T-helper 1 cell treated with Interleukin-12 subunit alpha and Interleukin-12 subunit beta and Interleukin-4 antibody, amounts not matched to agents 30 μg/mL and 1 μg/mL, for 36 hours (primary cell): Measurements from ENCODE around the gene HPCAL1.
"Not testable (repeated sequence)": the region's sequence is repeated elsewhere in the genome, so short reads cannot be mapped to it uniquely, and the experiment has no call there.

Experiments used
- H3K27ac Mint-ChIP-seq: one replicate; pipeline ENCODE4 v1.8.0; 2021; ENCODE audit warnings: mild to moderate bottlenecking, mixed read lengths
- H3K27me3 Mint-ChIP-seq: one replicate; pipeline ENCODE4 v1.8.0; 2021; ENCODE audit warnings: low read depth, mixed read lengths
- H3K36me3 Mint-ChIP-seq: one replicate; pipeline ENCODE4 v1.8.0; 2021; ENCODE audit warnings: low read depth, mixed read lengths
- H3K4me1 Mint-ChIP-seq: one replicate; pipeline ENCODE4 v1.8.0; 2021; ENCODE audit warnings: low read depth, mixed read lengths
- H3K4me3 Mint-ChIP-seq: one replicate; pipeline ENCODE4 v1.8.0; 2021; ENCODE audit warnings: mild to moderate bottlenecking, moderate library complexity, mixed read lengths
- H3K9me3 Mint-ChIP-seq: one replicate; pipeline ENCODE4 v1.8.0; 2021; ENCODE audit warnings: mixed read lengths

The HPCAL1 gene

DNA sequence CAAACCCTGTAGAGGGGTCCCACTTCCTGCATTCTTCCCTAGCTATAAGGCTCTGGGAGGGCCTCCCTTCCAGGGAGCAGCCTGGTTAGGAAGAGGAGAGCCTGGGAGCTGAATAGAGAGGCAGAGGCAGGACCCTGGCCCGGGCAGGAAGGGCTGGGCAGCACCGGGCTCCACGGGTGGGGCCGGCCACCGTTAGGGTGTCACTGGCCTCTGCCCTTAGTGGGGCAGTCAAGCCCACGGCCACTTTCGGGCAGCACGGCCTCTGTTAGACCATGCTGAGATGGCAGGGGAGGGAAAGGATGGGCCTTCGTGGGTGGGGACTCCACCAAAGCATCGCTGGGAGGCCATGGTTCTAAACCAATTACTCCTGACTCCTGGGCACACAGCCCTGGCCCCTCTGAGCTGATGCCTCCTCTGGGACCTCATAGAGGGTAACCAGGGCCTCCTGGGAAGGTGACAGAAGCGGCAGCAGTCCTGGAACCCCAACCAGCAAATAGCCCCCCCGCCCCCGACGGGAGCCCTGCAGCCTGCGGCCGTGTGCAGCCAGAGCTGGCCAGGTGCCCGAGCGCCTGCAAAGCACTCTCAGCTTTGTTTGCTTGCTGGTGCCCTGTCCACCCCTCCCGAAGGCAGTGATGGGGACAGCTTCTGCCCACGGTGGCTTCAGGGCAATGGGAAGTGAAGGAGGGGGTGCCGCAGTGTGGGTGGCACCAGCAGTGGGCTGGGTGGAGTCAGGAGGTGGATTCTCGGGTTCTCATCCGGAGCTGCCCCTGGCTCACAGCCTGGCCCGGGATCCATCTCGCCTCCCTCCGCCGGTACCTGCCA is 16.3 kb upstream of the HPCAL1 start:
- no peak overlapping the region for H3K27ac Mint-ChIP-seq
- H3K4me1 Mint-ChIP-seq = no peaks in the 10 kb centered on the region
- no peak overlapping the region for H3K4me3 Mint-ChIP-seq
- H3K27me3 Mint-ChIP-seq = peaks cover 8% of the 10 kb centered on the region
- no peaks in the 10 kb centered on the region for H3K9me3 Mint-ChIP-seq
- H3K36me3 Mint-ChIP-seq = no peaks in the 10 kb centered on the region

DNA sequence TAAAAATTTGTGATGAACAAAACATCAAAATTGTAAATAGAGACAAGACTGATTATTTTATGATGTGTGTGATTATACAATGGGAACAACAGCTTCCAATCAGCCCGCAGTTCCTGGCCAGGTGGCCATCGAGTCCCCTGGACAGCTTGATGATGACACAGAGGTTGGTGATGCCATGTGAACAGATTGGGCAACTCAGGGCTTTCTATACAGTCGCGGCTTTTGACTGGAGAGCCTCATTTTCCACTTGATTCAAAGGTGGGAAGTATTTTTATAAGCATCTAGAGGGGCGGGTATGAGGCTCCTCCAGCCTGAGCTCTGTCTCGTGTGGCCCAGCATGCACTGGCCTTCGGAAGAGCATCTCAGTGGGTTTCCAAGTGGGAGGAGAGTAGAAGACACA is 14.9 kb upstream of the HPCAL1 start:
- peaks cover 13% of the 10 kb centered on the region for H3K27me3 Mint-ChIP-seq
- H3K36me3 Mint-ChIP-seq = no peaks in the 10 kb centered on the region
- no peaks in the 10 kb centered on the region for H3K9me3 Mint-ChIP-seq
- H3K4me1 Mint-ChIP-seq = no peaks in the 10 kb centered on the region
- no peak overlapping the region for H3K27ac Mint-ChIP-seq
- H3K4me3 Mint-ChIP-seq = no peak overlapping the region

DNA sequence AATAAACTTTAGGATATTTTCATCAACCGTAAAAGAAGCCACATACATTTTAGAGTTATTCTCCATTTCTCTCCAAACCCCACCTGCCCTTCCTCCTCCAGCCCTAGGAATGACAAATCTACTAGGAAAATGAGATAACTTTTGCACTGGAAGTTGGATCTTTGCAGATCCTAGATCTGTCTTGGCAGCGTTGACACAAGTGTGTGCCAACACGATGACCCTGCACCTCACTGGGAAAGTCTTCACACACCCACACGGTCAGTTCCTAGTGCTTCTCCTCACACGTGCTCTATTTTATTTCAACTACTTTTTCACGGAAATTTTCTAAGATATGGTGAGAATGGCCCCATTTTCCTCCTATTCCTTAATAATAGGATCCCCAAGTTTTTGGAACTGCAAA is 14.1 kb upstream of the HPCAL1 start:
- Mint-ChIP-seq H3K9me3 (peaks cover 1% of the 10 kb centered on the region), H3K27ac (no peak overlapping the region), H3K27me3 (peaks cover 13% of the 10 kb centered on the region), H3K4me1 (no peaks in the 10 kb centered on the region), H3K36me3 (no peaks in the 10 kb centered on the region), H3K4me3 (no peak overlapping the region)

DNA sequence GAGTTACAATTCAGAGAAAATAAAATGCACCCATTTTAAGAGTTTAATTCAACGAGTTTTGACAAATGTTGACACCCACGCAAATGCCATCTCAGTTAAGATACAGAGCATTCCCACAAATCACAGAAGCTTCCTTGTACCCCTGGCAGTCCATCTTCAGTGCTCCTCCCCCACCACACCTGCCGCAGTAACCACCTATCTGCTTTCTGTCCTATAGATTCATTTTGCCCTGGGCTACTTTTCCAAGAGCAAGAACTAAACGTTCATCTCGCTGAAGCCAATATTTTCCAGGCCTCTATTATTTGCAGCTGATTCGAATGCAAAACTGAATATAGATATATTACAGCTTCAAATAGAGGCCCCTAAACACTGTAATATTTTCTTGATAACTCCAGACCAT is 13.4 kb upstream of the HPCAL1 start:
- H3K4me3 Mint-ChIP-seq = no peak overlapping the region
- no peak overlapping the region for H3K27ac Mint-ChIP-seq
- peaks cover 9% of the 10 kb centered on the region for H3K9me3 Mint-ChIP-seq

DNA sequence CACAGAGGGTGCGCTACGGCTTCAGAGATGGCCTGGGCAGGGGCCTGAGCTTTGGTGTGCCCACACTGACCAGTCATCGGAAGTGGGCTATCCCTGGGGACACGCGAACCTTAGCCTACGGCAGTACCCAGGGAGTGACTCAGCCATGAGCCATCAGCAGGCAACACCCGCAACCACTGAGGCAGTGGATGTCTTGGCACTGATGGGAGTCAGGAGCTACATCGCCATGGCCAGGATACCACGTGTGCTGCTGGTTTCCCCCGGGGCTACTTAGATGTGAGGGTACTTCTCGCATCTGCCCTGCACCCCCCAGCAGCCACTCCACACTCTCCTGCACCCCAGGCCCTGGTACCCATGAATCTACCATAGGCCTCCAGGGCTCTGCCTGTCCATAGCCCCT is 12.8 kb upstream of the HPCAL1 start:
- Mint-ChIP-seq H3K4me1 (no peaks in the 10 kb centered on the region), H3K36me3 (peaks cover 1% of the 10 kb centered on the region), H3K27me3 (peaks cover 13% of the 10 kb centered on the region), H3K9me3 (peaks cover 11% of the 10 kb centered on the region), H3K27ac (no peak overlapping the region), H3K4me3 (no peak overlapping the region)

More for the DNA sequence above, 13.4 kb upstream of the HPCAL1 start:
- peaks cover 13% of the 10 kb centered on the region for H3K27me3 Mint-ChIP-seq
- peaks cover 1% of the 10 kb centered on the region for H3K36me3 Mint-ChIP-seq
- no peaks in the 10 kb centered on the region for H3K4me1 Mint-ChIP-seq

DNA sequence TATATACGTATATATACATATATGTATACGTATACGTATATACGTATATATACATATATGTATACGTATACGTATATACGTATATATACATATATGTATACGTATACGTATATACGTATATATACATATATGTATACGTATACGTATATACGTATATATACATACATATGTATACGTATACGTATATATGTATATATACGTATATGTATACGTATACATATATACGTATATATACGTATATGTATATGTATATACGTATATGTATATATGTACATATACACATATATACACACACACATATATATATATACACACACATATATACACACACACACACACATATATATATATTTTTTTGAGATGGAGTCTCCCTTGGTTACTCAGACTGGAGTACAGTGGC is 11.3 kb upstream of the HPCAL1 start:
- not testable (repeated sequence) for H3K36me3 Mint-ChIP-seq, H3K4me1 Mint-ChIP-seq, H3K27ac Mint-ChIP-seq, H3K4me3 Mint-ChIP-seq
- Mint-ChIP-seq H3K9me3 (peaks cover 11% of the 10 kb centered on the region), H3K27me3 (peaks cover 13% of the 10 kb centered on the region)

DNA sequence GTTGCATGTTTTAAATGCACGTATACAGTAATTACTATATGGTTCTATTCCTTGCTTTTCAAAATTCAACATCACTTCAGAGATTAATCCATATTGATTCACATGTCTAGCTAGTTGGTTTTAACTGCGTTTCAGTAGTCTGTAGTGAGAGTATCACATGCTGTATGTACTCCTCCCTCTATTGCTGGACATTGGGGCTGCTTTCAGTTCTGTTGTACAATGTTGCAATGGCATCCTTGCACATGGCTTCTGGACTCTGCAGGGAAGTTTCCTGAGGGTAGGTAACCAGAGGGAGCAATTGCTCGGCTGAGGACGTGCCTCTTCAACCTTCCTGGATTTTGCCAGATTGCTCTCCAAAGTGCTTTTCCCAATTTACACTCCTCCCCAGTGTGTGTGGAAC is 10.7 kb upstream of the HPCAL1 start:
- no peak overlapping the region for H3K27ac Mint-ChIP-seq
- peaks cover 3% of the 10 kb centered on the region for H3K4me1 Mint-ChIP-seq
- peaks cover 13% of the 10 kb centered on the region for H3K27me3 Mint-ChIP-seq

DNA sequence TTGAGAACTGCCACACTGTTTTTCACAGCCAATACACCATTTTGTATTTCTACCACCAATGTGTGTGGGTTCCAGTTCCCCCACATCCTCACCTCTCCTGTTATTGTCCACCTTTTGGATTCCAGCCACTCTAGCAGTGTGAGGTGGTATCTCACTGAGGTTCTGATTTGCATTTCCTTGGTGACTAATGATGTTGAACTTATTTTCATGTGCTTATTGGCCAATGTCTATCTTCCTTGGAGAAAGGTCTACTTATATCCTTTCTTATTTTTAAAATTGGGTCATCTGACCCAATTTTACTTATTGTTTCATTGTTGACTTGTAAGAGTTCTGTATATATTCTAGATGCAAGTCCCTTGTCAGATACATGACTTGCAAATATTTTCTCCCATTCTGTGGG is 9.1 kb upstream of the HPCAL1 start:
- Mint-ChIP-seq H3K4me1 (peaks cover 16% of the 10 kb centered on the region), H3K36me3 (peaks cover 1% of the 10 kb centered on the region), H3K27ac (no peak overlapping the region), H3K4me3 (no peak overlapping the region), H3K9me3 (peaks cover 11% of the 10 kb centered on the region), H3K27me3 (peaks cover 6% of the 10 kb centered on the region)

More for the DNA sequence above, 10.7 kb upstream of the HPCAL1 start:
- Mint-ChIP-seq H3K4me3 (no peak overlapping the region), H3K9me3 (peaks cover 11% of the 10 kb centered on the region), H3K36me3 (peaks cover 1% of the 10 kb centered on the region)

DNA sequence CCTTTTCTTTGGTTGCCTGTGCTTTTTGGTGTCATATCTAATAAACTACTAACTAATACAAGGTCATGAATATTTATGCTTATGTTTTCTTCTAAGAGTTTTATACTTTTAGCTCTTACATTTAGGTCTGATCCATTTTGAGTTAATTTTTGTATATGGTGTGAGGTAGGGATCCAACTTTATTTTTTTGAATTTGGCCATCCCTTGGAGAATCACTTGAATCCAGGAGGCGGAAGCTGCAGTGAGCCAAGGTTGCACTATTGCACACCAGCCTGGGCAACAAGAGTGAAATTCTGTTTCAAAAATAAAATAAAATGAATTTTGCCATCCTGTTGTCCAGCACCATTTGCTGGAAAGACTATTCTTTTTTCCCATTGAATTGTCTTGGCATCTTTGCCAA is 8.6 kb upstream of the HPCAL1 start:
- peaks cover 1% of the 10 kb centered on the region for H3K36me3 Mint-ChIP-seq
- H3K27me3 Mint-ChIP-seq = peaks cover 5% of the 10 kb centered on the region
- H3K9me3 Mint-ChIP-seq = peaks cover 11% of the 10 kb centered on the region
- H3K4me3 Mint-ChIP-seq = no peak overlapping the region
- H3K27ac Mint-ChIP-seq = no peak overlapping the region
- H3K4me1 Mint-ChIP-seq = peaks cover 19% of the 10 kb centered on the region

DNA sequence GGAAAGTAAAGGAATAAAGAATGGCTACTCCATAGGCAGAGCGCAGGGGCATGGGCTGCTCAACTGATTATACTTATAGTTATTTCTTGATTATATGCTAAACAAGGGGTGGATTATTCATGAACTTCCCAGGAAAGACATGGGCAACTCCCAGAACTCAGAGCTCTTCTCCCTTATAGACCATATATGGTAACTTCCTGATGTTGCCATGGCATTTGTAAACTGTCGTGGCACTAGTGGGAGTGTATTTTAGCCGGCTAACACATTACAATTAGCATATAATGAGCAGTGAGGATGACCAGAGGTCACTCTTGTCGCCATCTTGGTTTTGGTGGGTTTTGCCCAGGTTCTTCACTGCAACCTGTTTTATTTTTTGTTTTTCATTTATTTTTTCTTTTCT is 7.1 kb upstream of the HPCAL1 start:
- H3K36me3 Mint-ChIP-seq, H3K27ac Mint-ChIP-seq, H3K27me3 Mint-ChIP-seq, H3K4me3 Mint-ChIP-seq: not testable (repeated sequence)
- peaks cover 27% of the 10 kb centered on the region for H3K4me1 Mint-ChIP-seq
- peaks cover 11% of the 10 kb centered on the region for H3K9me3 Mint-ChIP-seq

DNA sequence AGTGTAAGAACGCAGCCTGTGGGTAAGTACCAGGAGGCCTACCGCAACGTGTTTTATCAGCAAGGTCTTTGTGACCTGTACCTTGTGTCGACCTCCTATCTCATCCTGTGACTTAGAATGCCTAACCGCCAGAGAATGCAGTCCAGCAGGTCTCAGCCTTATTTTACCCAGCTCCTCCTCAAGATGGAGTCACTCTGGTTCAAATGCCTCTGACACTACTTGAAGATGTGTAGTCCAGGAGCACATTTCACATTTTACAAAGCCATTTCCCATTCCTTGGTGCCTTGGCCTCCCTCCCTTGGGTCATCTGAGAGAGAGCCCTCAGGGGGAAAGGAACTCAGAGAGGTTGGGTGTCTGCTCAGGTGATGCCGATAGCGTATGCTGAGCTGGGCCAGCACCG is 6.6 kb upstream of the HPCAL1 start:
- no peak overlapping the region for H3K4me3 Mint-ChIP-seq
- peaks cover 5% of the 10 kb centered on the region for H3K27me3 Mint-ChIP-seq
- H3K4me1 Mint-ChIP-seq = peaks cover 31% of the 10 kb centered on the region
- peaks cover 11% of the 10 kb centered on the region for H3K9me3 Mint-ChIP-seq
- H3K36me3 Mint-ChIP-seq = peaks cover 1% of the 10 kb centered on the region
- H3K27ac Mint-ChIP-seq = no peak overlapping the region

DNA sequence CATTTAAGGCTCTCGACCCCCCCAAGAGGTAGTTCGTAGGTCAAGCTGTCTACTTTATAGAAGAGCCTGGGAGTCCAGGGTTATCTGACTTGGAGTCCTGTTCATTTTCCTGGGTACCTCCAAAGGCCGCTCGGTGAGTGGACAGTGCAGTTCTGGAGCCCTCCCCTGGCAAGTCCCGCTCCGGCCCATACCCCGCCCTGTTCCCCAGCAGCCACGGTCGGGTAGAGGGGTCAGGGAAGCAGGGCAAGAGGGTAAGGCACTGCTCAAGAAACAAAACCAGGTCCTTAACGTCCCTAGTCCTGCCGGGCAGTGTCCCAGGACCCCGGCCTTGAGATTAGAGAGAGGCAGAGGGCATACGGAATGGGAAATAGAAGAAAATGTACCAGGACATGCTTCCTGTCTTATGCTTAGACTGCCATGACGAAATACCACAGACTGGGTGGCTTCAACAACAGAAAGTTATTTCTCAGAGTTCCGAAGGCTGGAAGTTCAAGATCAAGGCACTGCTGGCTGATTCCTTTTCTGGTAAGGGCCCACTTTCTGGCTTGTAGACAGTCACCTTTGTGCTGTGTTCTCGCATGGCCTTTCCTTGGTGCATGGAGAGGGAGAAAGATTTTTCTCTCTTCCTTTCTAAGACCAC is 5.4 kb upstream of the HPCAL1 start:
- Mint-ChIP-seq H3K9me3 (peaks cover 11% of the 10 kb centered on the region), H3K4me3 (no peak overlapping the region), H3K4me1 (peaks cover 38% of the 10 kb centered on the region), H3K36me3 (peaks cover 1% of the 10 kb centered on the region), H3K27ac (peak overlapping the region; percentile 26), H3K27me3 (peaks cover 2% of the 10 kb centered on the region)

DNA sequence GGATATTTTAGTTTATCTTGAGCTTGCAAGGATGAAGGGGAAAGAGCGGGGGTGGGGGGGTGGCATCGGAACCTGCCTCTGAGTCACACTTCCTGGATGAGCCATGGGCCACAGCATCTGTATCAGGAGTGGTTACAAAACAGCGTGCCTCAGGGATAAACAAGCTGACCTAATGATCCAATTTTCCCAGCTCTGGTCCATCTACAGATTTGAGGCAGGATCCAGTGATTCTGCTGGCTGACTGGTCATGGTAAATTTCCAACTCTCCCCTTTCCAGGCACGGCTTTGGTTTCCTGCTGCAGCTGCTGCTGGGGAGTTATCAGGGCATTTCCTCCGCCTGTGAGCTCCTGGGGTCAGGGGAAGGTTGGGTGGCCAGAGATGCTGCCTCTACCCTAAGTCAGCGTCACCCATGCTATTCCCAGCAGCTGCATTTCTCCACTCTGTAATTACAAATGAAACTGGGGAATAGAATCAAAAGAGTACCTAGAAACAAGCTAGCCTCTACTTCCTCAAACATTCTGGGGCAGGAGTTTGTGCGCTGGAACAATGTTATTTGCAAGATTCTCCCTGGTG is 4.7 kb upstream of the HPCAL1 start:
- H3K36me3 Mint-ChIP-seq = peaks cover 1% of the 10 kb centered on the region
- H3K27ac Mint-ChIP-seq = peak overlapping the region; percentile 59
- H3K27me3 Mint-ChIP-seq = no peaks in the 10 kb centered on the region
- peak overlapping the region; percentile 37 for H3K4me3 Mint-ChIP-seq
- peaks cover 38% of the 10 kb centered on the region for H3K4me1 Mint-ChIP-seq
- peaks cover 11% of the 10 kb centered on the region for H3K9me3 Mint-ChIP-seq

DNA sequence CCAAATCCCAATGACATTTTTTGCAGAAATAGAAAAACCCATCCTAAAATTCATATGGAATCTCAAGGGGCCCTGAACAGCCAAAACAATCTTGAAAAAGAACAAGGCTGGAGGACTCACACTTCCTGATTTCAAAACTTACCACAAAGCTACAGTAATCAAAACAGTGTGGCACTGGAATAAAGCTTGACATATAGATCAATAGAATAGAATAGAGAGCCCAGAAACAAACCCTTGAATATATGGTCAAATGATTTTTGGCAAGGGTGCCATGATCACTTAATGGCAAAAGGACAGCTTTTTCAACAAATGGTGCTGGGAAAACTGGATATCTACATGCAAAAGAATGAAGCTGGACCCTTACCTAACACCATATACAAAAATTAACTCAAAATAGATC is 3.9 kb upstream of the HPCAL1 start:
- H3K4me3 Mint-ChIP-seq, H3K27ac Mint-ChIP-seq, H3K9me3 Mint-ChIP-seq, H3K27me3 Mint-ChIP-seq, H3K36me3 Mint-ChIP-seq: not testable (repeated sequence)
- peaks cover 40% of the 10 kb centered on the region for H3K4me1 Mint-ChIP-seq

DNA sequence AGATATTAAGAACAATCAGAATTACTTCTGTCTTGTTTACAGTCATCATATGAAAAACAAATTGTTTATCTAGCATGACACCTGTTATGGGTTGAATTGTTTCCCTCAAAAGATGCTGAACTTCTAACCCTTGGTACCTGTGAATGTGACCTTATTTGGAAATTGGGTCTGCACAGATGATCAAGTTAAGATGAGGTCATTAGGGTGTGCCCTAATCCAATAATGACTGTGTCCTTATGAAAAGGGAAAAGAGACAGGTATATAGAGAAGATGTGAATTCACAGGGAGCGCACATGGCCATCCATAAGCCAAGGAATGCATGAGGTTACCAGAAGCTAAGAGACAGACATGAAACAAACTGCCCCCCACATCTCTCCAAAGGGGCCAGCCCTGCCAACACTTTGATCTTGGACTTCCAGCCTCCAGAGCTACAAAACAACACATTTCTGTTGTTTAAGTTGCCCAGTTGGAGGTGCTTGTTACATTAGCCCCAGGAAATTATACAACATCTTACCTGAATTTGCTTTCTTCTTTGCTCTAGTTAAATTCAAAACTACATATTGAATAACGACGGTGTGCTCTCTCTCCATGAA is 2.3 kb upstream of the HPCAL1 start:
- Mint-ChIP-seq H3K27me3 (no peaks in the 10 kb centered on the region), H3K4me1 (peaks cover 48% of the 10 kb centered on the region), H3K27ac (peak overlapping the region; percentile 90), H3K36me3 (peaks cover 2% of the 10 kb centered on the region), H3K9me3 (no peaks in the 10 kb centered on the region), H3K4me3 (peak overlapping the region; percentile 72)
